WTC11 (cell line): ENCODE measurements around the gene RBFA. TPM values are rescaled to one million over a fixed set of nuclear protein-coding genes. Genes with fewer than 3 reads are reported as not detected.

Source experiments
- ATAC-seq: fragments of 200-7000 bp; cut with Tn5 transposase; 2 replicates; pipeline ENCODE4 v1.10.0; 2021; ENCODE audit warnings: mild to moderate bottlenecking, moderate library complexity
- CTCF ChIA-PET: fragments of 300-600 bp; sonication (Branson Sonifier 250); formaldehyde crosslinking; loops from one replicate; lab custom pipeline; 2021; ENCODE audit warnings: antibody characterized with exemption; lab: Charles Lee
- POLR2A ChIA-PET: fragments of 350-600 bp; sonication (Branson Sonifier 250); formaldehyde crosslinking; loops from one replicate; lab custom pipeline; 2021; ENCODE audit warnings: antibody characterized with exemption; lab: Charles Lee
- DNase-seq: peaks from one replicate; pipeline ENCODE4 v3.0.0; 2021; ENCODE audit warnings: low spot score
- H3K27ac Mint-ChIP-seq: 2 replicates; pipeline ENCODE4 v1.8.0; 2021; ENCODE audit warnings: mixed read lengths
- H3K27me3 Mint-ChIP-seq: 2 replicates; pipeline ENCODE4 v1.8.0; 2021; ENCODE audit warnings: low read depth, mild to moderate bottlenecking, moderate library complexity, mixed read lengths
- H3K36me3 Mint-ChIP-seq: 2 replicates; pipeline ENCODE4 v1.8.0; 2021; ENCODE audit warnings: mixed read lengths
- H3K4me1 Mint-ChIP-seq: 2 replicates; pipeline ENCODE4 v1.8.0; 2022; ENCODE audit warnings: mixed read lengths
- H3K4me3 Mint-ChIP-seq: 2 replicates; pipeline ENCODE4 v1.8.0; 2021; ENCODE audit warnings: mild to moderate bottlenecking, moderate library complexity, mixed read lengths
- H3K9me3 Mint-ChIP-seq: 2 replicates; pipeline ENCODE4 v1.8.0; 2021; ENCODE audit warnings: mixed read lengths
- ATF1 ChIP-seq: sonication (generic); formaldehyde crosslinking; IDR thresholded peaks from 2 replicates; pipeline ENCODE4 v1.8.1; 2023; ENCODE audit warnings: mild to moderate bottlenecking, moderate library complexity, missing genetic modification reagents
- CREB1 ChIP-seq: sonication (generic); formaldehyde crosslinking; IDR thresholded peaks from 2 replicates; pipeline ENCODE4 v1.8.0; 2023; ENCODE audit warnings: mild to moderate bottlenecking, missing genetic modification reagents
- ESRRA ChIP-seq: sonication (generic); formaldehyde crosslinking; IDR thresholded peaks from 2 replicates; pipeline ENCODE4 v1.8.1; 2022; ENCODE audit warnings: mild to moderate bottlenecking, missing genetic modification reagents, borderline replicate concordance
- FOXJ3 ChIP-seq: sonication (generic); formaldehyde crosslinking; IDR thresholded peaks from 2 replicates; pipeline ENCODE4 v1.9.0; 2021; ENCODE audit warnings: missing genetic modification reagents, mild to moderate bottlenecking, borderline replicate concordance
- FOXK1 ChIP-seq: sonication (generic); formaldehyde crosslinking; IDR thresholded peaks from 2 replicates; pipeline ENCODE4 v1.8.0; 2022; ENCODE audit warnings: mild to moderate bottlenecking, moderate library complexity, missing genetic modification reagents
- IRF2 ChIP-seq: sonication (generic); formaldehyde crosslinking; IDR thresholded peaks from 2 replicates; pipeline ENCODE4 v1.8.0; 2022; ENCODE audit warnings: low read depth, missing genetic modification reagents, borderline replicate concordance
- KAT7 ChIP-seq: sonication (generic); formaldehyde crosslinking; IDR thresholded peaks from 2 replicates; pipeline ENCODE4 v1.8.1; 2023; ENCODE audit warnings: missing genetic modification reagents, mild to moderate bottlenecking, borderline replicate concordance
- MXD4 ChIP-seq: fragments of 250-450 bp; sonication (Bioruptor Pico); IDR thresholded peaks from 2 replicates; pipeline ENCODE4 v1.8.0; 2021; ENCODE audit warnings: mild to moderate bottlenecking, moderate library complexity, borderline replicate concordance
- NFE2L1 ChIP-seq: sonication (generic); formaldehyde crosslinking; IDR thresholded peaks from 2 replicates; pipeline ENCODE4 v1.8.1; 2023; ENCODE audit warnings: missing genetic modification reagents
- NR2C2 ChIP-seq: sonication (generic); formaldehyde crosslinking; IDR thresholded peaks from 2 replicates; pipeline ENCODE4 v1.8.0; 2022; ENCODE audit warnings: mild to moderate bottlenecking, missing genetic modification reagents
- RELA ChIP-seq: sonication (generic); formaldehyde crosslinking; IDR thresholded peaks from 2 replicates; pipeline ENCODE4 v1.8.1; 2022; ENCODE audit warnings: missing genetic modification reagents, mild to moderate bottlenecking, borderline replicate concordance
- SOX15 ChIP-seq: fragments of 250-450 bp; sonication (Bioruptor Pico); IDR thresholded peaks from 2 replicates; pipeline ENCODE4 v1.9.0; 2021; ENCODE audit warnings: mild to moderate bottlenecking
- TEAD1 ChIP-seq: sonication (generic); formaldehyde crosslinking; IDR thresholded peaks from 2 replicates; pipeline ENCODE4 v1.8.0; 2022; ENCODE audit warnings: mild to moderate bottlenecking, missing genetic modification reagents
- TEAD4 ChIP-seq: sonication (generic); formaldehyde crosslinking; IDR thresholded peaks from 2 replicates; pipeline ENCODE4 v1.8.0; 2022; ENCODE audit warnings: mild to moderate bottlenecking, missing genetic modification reagents
- TP53 ChIP-seq: sonication (generic); formaldehyde crosslinking; IDR thresholded peaks from 2 replicates; pipeline ENCODE4 v1.8.1; 2023; ENCODE audit warnings: mild to moderate bottlenecking, missing genetic modification reagents
- ZNF263 ChIP-seq: sonication (generic); formaldehyde crosslinking; IDR thresholded peaks from 2 replicates; pipeline ENCODE4 v1.8.1; 2022; ENCODE audit warnings: low read depth, mild to moderate bottlenecking, moderate library complexity, missing genetic modification reagents
- total RNA-seq: library from RNA; stranded (reverse); gene quantifications from 3 replicates; pipeline ENCODE4 v1.2.3, GENCODE V29; 2021
- TF ChIP-seq, protein P1 (sequence below): sonication (generic); formaldehyde crosslinking; IDR thresholded peaks from 2 replicates; pipeline ENCODE4 v1.8.1; 2023; ENCODE audit warnings: mild to moderate bottlenecking, missing genetic modification reagents
- TF ChIP-seq, protein P2 (sequence below): sonication (generic); formaldehyde crosslinking; conservative IDR thresholded peaks from 2 replicates; pipeline ENCODE4 v1.8.1; 2022; ENCODE audit warnings: mild to moderate bottlenecking, missing genetic modification reagents
- TF ChIP-seq, protein P3 (sequence below): sonication (generic); formaldehyde crosslinking; IDR thresholded peaks from 2 replicates; pipeline ENCODE4 v1.8.1; 2023; ENCODE audit warnings: mild to moderate bottlenecking, missing genetic modification reagents, moderate library complexity
- TF ChIP-seq, protein P4 (sequence below): sonication (generic); formaldehyde crosslinking; IDR thresholded peaks from 2 replicates; pipeline ENCODE4 v1.8.1; 2022; ENCODE audit warnings: mild to moderate bottlenecking, missing genetic modification reagents, moderate library complexity, borderline replicate concordance
- TF ChIP-seq, protein P5 (sequence below): sonication (generic); formaldehyde crosslinking; IDR thresholded peaks from 2 replicates; pipeline ENCODE4 v1.8.1; 2022; ENCODE audit warnings: low read depth, missing genetic modification reagents, borderline replicate concordance
- TF ChIP-seq, protein P6 (sequence below): sonication (generic); formaldehyde crosslinking; IDR thresholded peaks from 2 replicates; pipeline ENCODE4 v1.8.0; 2022; ENCODE audit warnings: mild to moderate bottlenecking, missing genetic modification reagents
- TF ChIP-seq, protein P7 (sequence below): sonication (generic); formaldehyde crosslinking; IDR thresholded peaks from 2 replicates; pipeline ENCODE4 v1.8.1; 2023; ENCODE audit warnings: mild to moderate bottlenecking, missing genetic modification reagents, borderline replicate concordance

RBFA gene
- total RNA-seq, 1 experiment from 2014 or later: 37.1 TPM

DNA sequence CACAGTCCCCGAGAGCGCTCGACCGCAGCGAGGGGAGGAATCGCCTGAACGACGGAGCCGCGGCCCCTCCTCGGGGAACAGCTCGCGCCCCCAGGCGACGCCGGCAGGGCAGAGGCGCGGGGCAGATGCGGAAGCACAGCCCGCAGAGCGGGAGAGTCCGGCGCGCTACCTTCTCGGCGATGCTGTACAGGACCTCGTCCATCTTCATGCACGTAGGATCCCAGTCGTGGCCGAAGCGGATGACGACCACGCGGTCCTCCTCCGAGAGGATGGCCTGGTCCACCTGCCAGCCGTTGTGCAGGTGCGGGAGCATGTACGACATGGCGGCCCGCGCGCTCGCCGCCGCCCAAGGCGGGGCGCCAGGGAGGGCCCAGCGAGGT lies 46.2 kb upstream of the RBFA start (continued):
- TF ChIP-seq, protein P1, sequence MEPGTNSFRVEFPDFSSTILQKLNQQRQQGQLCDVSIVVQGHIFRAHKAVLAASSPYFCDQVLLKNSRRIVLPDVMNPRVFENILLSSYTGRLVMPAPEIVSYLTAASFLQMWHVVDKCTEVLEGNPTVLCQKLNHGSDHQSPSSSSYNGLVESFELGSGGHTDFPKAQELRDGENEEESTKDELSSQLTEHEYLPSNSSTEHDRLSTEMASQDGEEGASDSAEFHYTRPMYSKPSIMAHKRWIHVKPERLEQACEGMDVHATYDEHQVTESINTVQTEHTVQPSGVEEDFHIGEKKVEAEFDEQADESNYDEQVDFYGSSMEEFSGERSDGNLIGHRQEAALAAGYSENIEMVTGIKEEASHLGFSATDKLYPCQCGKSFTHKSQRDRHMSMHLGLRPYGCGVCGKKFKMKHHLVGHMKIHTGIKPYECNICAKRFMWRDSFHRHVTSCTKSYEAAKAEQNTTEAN (CRISPR knock-in tag): peak; percentile 67; the same call in 1 of the 2 replicates
- TF ChIP-seq, protein P2, sequence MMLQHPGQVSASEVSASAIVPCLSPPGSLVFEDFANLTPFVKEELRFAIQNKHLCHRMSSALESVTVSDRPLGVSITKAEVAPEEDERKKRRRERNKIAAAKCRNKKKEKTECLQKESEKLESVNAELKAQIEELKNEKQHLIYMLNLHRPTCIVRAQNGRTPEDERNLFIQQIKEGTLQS (CRISPR knock-in tag): 0 out of 2 replicates have a peak, but pooled peaks have one; percentile 29
- TF ChIP-seq NFE2L1 (CRISPR knock-in tag) (peak; percentile 60; the same call in 1 of the 2 replicates), ATF1 (CRISPR knock-in tag) (0 out of 2 replicates have a peak, but pooled peaks have one; percentile 75), FOXK1 (CRISPR knock-in tag) (peak; percentile 25), KAT7 (CRISPR knock-in tag) (peak; percentile 79; the same call in 1 of the 2 replicates), FOXJ3 (CRISPR knock-in tag) (no peak), NR2C2 (CRISPR knock-in tag) (no peak), RELA (CRISPR knock-in tag) (peak; percentile 66; the same call in 1 of the 2 replicates), ESRRA (CRISPR knock-in tag) (peak; percentile 68)
- TF ChIP-seq, protein P3, sequence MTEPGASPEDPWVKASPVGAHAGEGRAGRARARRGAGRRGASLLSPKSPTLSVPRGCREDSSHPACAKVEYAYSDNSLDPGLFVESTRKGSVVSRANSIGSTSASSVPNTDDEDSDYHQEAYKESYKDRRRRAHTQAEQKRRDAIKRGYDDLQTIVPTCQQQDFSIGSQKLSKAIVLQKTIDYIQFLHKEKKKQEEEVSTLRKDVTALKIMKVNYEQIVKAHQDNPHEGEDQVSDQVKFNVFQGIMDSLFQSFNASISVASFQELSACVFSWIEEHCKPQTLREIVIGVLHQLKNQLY (CRISPR knock-in tag): no peak
- TF ChIP-seq, protein P4, sequence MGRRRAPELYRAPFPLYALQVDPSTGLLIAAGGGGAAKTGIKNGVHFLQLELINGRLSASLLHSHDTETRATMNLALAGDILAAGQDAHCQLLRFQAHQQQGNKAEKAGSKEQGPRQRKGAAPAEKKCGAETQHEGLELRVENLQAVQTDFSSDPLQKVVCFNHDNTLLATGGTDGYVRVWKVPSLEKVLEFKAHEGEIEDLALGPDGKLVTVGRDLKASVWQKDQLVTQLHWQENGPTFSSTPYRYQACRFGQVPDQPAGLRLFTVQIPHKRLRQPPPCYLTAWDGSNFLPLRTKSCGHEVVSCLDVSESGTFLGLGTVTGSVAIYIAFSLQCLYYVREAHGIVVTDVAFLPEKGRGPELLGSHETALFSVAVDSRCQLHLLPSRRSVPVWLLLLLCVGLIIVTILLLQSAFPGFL (CRISPR knock-in tag): no peak

DNA sequence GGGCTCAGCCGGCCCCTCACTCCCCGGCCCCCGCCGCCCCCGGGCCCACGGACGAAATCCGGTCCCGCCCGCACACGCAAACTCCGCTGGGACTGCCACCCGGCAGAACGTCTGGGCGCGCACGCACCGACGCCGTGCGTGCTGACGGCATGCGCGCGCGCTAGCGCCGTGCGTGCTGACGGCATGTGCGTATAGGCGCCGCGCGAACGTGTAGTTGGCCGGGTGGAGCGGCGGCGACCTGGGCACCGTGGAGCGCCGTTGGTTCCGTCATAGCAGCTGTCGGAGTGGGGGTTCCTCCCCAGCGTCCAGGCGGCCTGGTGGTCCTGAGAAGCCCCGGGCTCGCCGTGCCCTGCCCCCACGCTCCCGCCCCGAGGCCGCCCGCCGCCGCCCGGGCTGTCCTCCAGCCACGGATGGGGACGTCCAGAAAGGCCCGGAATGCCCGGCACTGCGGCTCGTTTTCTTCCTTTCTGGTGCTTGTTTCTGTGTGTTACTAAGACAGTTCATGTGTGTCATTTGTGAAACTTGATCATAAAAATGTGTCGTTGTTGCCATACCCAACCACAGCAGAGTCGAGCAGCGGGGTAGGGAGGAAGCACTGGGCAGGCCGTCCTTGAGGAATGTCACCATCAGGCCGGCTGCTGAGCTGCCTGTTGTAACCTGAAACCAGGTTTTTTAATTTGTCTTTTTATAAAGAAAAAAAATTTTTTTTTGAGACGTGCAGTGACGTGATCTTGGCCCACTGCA lies 45.6 kb upstream of the RBFA start, which contains the start of gene TXNL4A:
TXNL4A (minus strand) TSS at position 113 of the 744 bp plus-strand sequence. CDS start 171 bp downstream, outside the sequence.
- Mint-ChIP-seq H3K4me3 (peak within 1 kb of the TSS; percentile 93), H3K27me3 (no peaks in the 10 kb centered on the region), H3K36me3 (peaks cover 20% of the 10 kb centered on the region), H3K4me1 (peaks cover 34% of the 10 kb centered on the region), H3K27ac (peak within 1 kb of the TSS; percentile 99), H3K9me3 (no peaks in the 10 kb centered on the region)
- peak; percentile 59 for DNase-seq
- ATAC-seq: peak; percentile 91
- CTCF ChIA-PET: interaction anchor here (0.7 to 2.5 kb wide), 2 partner anchors 55 to 171 kb away, joined by 4 to 5 read pairs; no protein-coding TSS in a partner anchor
- POLR2A ChIA-PET: interaction anchor here (1.4 kb wide), 1 partner anchor 21 kb away, joined by 5 read pairs; no protein-coding TSS in a partner anchor
- TF ChIP-seq TEAD1: no peak
- TF ChIP-seq IRF2 (CRISPR knock-in tag): no peak
- TF ChIP-seq ZNF263 (CRISPR knock-in tag): 0 out of 2 replicates have a peak, but pooled peaks have one; percentile 39
- no peak for TF ChIP-seq TEAD4 (CRISPR knock-in tag)
- no peak for TF ChIP-seq MXD4 (CRISPR knock-in tag)
- 0 out of 2 replicates have a peak, but pooled peaks have one; percentile 31 for TF ChIP-seq CREB1 (CRISPR knock-in tag)
- TF ChIP-seq RELA (CRISPR knock-in tag): no peak; the same call in 1 of the 2 replicates
- TF ChIP-seq TP53 (CRISPR knock-in tag): 0 out of 2 replicates have a peak, but pooled peaks have one; percentile 57
- TF ChIP-seq, protein P5, sequence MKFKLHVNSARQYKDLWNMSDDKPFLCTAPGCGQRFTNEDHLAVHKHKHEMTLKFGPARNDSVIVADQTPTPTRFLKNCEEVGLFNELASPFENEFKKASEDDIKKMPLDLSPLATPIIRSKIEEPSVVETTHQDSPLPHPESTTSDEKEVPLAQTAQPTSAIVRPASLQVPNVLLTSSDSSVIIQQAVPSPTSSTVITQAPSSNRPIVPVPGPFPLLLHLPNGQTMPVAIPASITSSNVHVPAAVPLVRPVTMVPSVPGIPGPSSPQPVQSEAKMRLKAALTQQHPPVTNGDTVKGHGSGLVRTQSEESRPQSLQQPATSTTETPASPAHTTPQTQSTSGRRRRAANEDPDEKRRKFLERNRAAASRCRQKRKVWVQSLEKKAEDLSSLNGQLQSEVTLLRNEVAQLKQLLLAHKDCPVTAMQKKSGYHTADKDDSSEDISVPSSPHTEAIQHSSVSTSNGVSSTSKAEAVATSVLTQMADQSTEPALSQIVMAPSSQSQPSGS (CRISPR knock-in tag): no peak
- TF ChIP-seq, protein P6, sequence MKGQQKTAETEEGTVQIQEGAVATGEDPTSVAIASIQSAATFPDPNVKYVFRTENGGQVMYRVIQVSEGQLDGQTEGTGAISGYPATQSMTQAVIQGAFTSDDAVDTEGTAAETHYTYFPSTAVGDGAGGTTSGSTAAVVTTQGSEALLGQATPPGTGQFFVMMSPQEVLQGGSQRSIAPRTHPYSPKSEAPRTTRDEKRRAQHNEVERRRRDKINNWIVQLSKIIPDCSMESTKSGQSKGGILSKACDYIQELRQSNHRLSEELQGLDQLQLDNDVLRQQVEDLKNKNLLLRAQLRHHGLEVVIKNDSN: peak; percentile 47; the same call in 1 of the 2 replicates
- no peak for TF ChIP-seq SOX15 (CRISPR knock-in tag)
- TF ChIP-seq, protein P7, sequence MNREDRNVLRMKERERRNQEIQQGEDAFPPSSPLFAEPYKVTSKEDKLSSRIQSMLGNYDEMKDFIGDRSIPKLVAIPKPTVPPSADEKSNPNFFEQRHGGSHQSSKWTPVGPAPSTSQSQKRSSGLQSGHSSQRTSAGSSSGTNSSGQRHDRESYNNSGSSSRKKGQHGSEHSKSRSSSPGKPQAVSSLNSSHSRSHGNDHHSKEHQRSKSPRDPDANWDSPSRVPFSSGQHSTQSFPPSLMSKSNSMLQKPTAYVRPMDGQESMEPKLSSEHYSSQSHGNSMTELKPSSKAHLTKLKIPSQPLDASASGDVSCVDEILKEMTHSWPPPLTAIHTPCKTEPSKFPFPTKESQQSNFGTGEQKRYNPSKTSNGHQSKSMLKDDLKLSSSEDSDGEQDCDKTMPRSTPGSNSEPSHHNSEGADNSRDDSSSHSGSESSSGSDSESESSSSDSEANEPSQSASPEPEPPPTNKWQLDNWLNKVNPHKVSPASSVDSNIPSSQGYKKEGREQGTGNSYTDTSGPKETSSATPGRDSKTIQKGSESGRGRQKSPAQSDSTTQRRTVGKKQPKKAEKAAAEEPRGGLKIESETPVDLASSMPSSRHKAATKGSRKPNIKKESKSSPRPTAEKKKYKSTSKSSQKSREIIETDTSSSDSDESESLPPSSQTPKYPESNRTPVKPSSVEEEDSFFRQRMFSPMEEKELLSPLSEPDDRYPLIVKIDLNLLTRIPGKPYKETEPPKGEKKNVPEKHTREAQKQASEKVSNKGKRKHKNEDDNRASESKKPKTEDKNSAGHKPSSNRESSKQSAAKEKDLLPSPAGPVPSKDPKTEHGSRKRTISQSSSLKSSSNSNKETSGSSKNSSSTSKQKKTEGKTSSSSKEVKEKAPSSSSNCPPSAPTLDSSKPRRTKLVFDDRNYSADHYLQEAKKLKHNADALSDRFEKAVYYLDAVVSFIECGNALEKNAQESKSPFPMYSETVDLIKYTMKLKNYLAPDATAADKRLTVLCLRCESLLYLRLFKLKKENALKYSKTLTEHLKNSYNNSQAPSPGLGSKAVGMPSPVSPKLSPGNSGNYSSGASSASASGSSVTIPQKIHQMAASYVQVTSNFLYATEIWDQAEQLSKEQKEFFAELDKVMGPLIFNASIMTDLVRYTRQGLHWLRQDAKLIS: no peak
